GM12872 (cell line): ENCODE measurements around the gene MECP2.

Experiments
- CTCF ChIP-seq: IDR thresholded peaks from 3 replicates; pipeline ENCODE4 v1.5.1; 2011; ENCODE audit warnings: low read depth, mild to moderate bottlenecking, low read length, moderate library complexity; ENCODE audit not compliant: insufficient read depth

Gene MECP2

GRCh38 chrX:153981771-153982533, 115.6 kb downstream of the MECP2 start:
- TF ChIP-seq CTCF, result no peak

GRCh38 chrX:153981231-153981630, 116.3 kb downstream of the MECP2 start:
- no peak for TF ChIP-seq CTCF

GRCh38 chrX:153974726-153975286, 122.7 kb downstream of the MECP2 start:
- TF ChIP-seq CTCF, result no peak

GRCh38 chrX:153974003-153974725, 123.4 kb downstream of the MECP2 start:
- no peak for TF ChIP-seq CTCF

- TF ChIP-seq CTCF, result no peak
Observed at GRCh38 chrX:153973127-153974002, 124.2 kb downstream of the MECP2 start.

- no peak for TF ChIP-seq CTCF
Observed at GRCh38 chrX:153972368-153973126, 125.0 kb downstream of the MECP2 start, which contains the start of gene TMEM187. Gene TMEM187, plus strand, starts transcription at chrX:153972754. Its CDS starts 9,309 bp downstream, at chrX:153982063.
